HG02943 (cell line): ENCODE measurements around the gene INPP5D.
A peak's percentile ranks its signal among the peaks of the same experiment; 100 is the strongest.

ENCODE experiments used
- ATAC-seq: cut with Tn5 transposase; IDR thresholded peaks from one replicate; pipeline ENCODE4 v1.9.1; 2021; ENCODE audit warnings: mild to moderate bottlenecking, low read depth, moderate library complexity; ENCODE audit not compliant: unreplicated experiment

Gene INPP5D

DNA sequence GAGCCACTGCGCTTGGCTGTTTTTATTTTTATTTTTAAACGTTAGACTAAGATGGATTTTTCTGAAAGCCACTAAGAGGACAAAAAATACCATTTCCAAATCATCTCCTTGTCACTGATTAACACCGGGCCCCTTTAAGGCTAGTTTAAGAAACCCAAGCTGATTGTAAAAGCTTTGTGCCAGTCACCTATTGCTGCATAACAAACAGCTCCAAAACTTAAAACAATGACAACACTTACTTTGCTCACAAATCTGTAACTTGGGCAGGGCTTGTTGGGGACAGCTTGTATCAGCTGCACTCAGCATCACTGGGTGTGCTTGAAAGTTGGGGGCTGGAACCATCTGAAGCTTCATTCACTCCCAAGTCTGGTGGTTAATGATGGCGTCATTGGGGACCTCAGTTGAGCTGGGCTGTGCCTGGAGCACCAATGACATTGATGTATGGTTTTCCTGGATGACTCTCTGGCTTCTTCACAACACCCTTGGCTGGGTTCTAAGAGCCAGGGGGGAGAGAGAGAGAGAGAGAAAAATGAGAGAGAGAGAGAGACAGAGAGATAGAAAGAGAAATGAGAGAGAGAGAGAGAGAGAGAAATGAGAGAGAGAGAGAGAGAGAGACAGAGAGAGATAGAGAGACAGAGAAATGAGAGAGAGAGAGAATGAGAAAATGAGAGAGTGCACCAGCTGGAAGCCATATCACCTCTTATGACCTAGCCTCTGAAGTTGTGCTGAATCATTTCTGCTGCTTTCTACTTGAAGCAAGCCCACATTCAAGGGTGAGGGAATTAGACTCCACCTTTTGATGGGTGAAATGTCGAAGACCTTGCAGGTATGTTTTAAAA, 165.3 kb downstream of the INPP5D start:
- ATAC-seq: no peak

DNA sequence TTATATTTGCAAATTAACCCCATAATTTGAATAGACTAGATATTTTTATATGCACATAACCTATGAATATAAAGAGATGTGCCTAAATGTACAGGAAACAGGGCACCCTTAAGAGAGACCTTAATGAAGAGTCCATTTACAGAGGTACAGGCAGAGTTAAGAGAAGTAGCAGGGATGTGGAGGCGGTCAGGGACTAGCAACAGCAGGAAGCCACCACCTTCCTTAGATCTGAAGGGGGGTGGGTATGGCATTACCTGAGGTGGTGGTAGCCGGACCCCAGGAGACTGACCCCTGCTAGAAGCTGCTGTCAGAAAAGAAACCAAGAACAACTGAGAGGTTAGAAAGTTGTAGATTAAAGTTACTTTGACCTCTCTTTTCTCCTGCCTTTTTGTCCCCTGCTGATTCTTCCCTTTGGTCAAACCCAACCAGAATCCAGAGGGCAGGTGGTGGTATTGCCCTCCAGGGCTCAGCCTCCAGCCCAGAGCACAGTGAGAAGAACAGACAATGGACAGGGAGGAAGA, 166.4 kb downstream of the INPP5D start:
- ATAC-seq: no peak

DNA sequence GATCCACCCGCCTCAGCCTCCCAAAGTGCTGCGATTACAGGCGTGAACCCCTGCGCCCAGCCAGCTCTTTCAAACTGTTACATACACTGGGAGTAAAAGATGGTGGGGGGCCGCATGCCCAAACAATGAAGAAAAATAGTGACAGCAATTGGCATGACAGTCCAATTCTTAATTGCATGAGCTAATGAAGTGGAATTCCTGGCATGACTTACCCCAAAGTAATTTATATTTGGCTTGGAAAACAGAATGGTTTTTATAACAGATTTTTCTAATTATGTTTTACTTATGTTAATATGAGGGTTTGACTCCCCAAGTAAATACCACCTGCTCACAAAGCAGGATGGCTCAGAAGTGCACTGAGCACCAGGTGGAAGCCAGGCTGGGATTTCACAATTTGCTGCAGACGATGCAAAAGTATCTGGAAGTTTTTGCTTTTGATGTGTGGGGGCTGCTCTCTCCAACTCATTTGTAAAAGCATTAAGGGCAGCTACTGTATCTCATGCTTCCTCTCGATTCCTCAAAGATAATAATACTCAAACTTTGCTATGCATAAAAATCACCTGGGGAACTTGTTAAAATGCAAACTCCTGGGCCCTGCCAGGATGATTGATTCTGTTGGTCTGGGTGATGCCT, 167.3 kb downstream of the INPP5D start:
- no peak for ATAC-seq

DNA sequence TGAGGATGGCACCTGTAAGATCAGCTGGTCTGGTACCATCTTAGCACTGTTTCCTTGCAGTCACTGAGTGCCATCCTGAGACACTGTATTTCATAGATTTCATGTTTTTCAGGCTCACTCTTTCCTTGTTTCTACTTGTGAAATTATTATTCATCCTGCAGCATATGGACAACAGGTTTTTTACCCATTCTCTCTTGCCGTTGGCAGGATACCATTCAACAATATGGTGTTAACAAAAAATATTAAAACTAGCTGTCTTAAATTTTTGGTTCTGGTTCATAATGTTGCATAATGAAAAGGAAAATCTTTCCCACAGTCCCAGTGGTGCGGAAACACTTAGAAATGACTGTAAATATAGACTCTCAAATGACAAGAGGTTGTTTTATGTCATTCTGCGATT, 168.2 kb downstream of the INPP5D start:
- no peak for ATAC-seq

DNA sequence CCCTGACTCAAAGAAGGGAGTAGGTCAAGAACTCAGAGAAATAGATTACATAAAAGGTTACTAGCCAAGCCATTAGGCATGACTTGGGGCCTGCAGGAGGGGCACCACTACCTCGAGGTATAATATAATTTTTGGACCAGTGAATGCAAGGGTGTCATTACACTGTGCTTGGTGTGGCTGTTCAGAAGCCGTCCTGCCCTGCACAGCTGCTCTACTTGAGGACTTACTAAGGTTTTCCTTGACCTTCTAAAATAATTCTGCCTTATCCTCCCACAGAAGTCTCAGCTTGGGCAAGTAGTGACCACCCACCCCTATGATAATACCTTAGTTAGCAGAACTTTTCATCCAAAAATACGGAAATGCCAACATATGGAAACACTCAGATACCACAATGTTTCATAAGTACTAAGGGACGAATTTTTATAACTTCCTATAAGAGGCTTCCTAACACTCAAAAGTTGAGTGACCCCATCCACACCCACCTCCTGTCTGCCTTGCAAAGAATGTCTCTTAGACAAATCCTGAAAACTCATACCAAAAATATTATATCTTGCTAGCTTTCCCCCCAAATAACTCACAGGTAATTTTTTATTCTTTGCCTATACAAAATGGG, 173.6 kb downstream of the INPP5D start:
- ATAC-seq: no peak

DNA sequence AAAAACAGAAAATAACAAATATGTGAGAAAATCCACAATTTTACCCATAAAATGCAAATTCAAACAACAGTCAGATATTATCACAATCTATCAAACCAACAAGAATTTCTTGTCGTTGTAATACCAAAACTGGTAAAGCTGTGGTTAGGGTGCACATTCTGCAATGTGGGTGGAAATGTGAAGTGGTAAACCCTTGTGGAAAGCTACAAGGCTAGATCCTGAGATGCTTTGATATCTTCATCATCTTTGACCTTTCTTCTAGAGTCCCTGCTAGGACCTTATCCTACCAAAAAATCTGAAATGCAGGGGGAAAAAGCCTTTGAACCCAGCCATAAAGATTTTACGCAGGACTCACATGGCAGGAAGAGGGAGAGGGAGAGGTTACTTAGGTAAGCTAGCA, 174.1 kb downstream of the INPP5D start:
- no peak for ATAC-seq

DNA sequence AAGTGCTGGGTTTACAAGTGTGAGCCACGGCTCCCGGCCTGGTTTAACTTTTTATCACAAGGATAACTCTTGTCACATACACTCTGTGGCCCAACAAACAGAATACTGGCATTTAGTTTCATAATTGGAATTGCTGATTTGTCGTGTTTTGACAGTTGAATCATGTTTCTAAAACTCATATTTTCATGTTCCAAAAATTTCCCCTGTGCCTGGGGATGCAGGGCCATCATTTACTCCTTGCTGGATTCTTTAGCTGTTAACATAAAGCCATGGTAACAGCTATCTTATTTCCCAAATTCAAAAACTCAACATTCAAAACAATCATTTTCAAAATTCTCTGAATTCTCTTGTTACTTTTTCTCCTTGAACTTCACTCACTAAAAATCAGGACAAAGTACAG, 174.9 kb downstream of the INPP5D start:
- ATAC-seq: no peak

DNA sequence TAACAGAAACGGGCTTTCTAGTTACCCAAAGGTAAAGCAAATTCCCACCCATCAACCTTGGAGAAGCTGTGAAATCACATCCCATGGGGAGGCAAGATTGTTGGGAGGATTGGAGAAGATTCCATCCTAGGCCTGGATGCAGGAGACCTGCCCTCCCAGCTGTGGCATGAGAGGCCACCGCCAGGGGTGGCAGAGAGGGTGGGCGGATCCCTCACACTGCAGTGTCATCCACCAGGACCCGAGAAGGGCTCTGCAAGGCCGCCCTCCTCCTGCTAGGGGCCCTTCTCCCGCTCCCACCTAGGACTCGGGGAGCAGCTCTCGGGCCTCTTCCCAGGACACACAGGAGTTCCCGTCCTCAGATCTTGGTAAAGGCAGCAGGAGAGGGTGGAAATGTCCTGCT, 175.8 kb downstream of the INPP5D start:
- no peak for ATAC-seq

DNA sequence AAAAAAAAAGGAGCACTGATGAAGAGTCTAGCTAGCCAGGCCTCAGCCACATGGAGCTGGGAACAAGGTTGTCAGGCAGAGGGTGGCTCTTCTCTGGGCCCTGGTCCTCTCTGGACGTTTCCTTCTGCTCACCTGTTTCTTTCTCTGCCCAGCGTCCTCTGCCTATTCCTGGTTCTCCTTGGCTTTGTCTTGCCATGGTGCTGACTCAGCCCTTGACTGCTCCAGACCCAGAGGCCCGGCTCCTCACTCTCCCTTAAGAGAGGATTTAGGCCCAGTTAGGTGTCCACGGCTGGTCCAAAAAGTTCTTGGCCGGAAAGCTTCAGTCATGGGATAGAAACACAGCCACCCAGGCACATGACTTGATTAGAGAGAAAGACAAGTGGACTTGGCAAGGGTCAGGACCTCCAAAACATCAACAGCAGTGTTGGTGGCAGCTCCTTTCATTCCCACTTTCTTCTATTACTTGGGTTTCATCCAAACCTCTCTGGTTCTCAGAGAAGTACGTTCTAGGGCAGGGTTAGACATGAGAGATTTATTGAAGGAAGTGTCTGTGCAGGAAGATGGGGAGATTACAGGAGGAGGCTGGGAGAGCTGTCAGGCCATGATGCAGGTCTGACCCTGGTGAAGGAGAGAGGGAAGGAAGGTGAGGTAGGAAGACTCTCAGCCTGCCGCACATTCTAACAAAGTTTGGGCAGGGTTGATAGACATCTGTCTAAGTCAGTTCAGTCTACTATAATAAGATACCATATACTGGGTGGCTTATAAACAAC, 176.9 kb downstream of the INPP5D start:
- ATAC-seq: no peak

DNA sequence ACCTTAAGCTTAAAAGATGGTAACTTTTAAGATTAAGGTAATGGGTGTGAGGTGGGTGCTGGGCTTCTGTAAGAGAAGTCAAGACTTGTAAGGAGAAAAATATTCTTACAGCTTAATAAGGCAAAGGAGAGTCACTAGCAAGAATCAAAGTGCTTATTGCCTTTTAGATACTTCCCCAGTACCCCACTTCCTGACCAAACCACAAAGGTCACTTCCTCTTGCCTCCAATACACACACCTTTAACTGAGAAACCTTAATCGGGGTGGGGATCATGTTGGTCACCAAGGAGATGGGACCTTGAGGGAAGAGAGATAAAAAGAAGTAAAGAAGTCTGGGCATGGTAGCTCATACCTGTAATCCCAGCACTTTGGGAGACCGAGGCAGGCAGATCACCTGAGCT, 180.8 kb downstream of the INPP5D start:
- ATAC-seq: peak; percentile 69

DNA sequence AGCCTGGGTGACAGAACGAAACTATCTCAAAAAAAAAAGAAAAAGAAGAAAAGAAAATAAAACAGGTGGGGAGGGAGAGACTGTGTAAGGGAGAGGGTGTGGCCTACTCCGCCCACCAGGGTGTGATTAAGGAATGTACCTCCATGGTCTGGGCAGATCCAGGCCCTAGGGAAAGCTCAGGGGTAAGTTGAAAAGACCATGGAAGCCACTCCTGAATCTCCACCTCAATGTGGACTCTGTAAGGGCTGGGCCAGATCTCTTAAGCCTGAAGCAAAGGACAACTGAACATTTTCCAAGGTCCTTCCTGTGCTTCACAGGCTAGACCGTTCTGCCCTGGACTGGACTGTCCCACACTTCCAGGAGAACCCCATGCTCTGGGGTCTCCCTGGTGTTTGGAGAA, 181.7 kb downstream of the INPP5D start:
- ATAC-seq: no peak

DNA sequence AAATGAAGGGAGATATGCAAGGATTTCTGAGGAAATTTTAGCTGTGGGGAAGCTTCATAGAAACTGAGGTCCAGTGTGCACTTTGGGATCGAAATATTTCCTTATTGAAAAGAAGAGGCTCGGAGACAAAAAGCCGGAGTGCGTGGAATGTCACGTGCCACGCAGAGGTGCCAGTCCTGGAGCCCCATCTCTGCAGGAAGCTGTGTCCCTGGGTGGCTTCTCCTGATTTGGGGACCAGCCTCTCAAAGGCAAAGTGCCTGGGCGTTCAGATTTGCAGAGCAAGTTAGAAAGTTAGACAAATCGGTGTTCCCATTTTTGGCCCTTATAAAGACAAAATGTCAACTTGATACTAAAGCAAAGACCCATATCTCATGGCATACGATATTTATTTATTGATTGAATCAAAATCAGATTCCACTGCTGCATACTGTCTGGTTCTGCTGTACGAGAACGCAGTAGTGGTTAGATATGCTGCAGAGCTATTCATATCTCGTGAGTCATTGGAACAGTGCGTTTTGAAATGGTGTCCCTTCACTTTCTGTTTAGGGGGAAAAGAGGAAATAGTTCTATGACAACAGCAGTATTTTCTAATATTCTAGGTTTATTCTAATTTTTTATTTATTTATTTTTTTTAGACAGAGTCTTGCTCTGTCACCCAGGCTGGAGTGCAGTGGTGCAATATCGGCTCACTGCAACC, 182.2 kb downstream of the INPP5D start:
- ATAC-seq: no peak

DNA sequence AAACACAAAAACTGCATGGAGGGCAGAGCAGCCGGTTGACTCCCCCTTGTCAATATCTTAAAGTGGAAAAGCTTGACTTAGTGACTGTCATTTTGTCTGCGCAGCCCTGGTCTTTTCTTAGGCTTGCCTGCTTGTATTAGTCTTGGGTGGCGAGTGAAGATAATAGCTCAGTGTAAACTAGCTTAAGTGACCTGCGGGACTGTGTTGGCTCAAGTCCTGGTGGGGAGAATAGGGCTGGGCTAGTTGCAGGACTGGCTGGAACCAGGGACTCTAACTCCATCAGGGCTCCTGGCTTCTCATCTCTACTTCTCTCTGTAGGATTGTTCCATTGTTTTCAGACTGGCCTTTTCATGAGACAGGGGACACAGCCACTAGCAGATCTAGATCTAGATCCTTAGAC, 183.2 kb downstream of the INPP5D start:
- no peak for ATAC-seq

DNA sequence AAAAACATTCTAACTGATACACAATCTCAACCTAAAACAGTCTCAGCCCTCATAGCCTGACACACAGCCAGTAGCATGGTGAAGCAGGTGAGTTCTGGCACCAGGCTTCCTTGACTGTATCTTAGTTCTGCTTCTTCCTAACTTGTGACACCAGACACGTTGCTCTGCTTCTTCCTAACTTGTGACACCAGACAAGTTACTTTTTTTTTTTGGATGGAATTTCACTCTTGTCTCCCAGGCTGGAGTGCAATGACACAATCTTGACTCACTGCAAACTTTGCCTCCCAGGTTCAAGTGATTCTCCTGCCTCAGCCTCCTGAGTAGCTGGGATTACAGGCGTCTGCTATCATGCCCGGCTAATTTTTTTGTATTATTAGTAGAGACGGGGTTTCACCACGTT, 184.7 kb downstream of the INPP5D start:
- no peak for ATAC-seq

DNA sequence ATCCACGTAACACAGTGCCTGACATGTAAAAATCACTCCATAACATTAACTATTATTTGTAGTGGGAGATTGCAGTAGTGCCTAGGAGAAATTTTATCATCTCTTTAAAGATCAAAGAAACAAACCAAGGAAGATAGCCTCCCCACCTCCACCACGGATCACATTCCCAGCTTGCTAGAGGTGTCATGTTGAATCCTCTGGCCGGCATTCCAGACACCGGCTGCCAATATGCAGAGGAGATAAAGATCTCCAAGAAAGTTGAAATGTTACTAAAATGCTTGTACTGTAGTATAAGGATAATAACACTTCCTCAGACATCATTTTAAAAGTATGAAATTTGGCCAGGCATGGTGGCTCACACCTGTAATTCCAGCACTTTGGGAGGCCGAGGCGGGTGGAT, 185.3 kb downstream of the INPP5D start:
- ATAC-seq: no peak

DNA sequence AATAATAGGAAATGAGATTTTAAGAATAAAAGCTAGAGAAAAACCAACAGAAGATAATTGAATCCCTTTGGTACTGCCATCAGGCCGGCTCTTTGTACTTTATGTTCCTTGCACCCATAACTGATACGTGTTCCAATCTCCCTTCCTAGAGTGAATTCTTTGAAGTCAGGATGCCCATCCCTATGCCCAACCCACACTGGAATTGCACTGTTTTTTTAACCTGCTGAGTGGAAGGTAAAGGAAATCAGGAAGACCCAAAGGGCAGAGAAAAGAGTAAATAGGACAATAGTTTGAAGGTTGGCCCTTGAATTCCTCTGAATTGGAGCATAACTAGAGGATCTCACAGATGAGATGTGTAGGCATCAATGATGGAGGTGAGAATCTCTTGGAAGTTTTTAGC, 187.0 kb downstream of the INPP5D start:
- no peak for ATAC-seq

DNA sequence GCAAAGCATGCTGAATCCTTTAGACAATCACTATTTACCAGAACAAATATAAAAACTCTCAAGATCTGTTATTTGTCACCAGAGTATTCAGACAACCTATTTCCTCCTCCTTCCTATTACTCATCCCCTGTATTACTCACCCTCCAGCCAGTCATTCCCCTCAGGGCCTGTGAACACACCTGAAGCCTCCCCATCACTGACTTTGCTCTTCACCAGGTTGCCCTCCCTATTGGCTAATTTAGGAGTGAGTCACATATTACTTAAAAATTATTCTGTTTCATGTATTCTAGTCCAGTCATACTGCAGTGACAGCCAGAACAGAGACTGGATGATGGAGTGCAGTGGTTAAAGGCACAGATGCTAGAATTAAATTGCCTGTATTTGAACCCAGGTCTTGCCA, 187.6 kb downstream of the INPP5D start:
- no peak for ATAC-seq

DNA sequence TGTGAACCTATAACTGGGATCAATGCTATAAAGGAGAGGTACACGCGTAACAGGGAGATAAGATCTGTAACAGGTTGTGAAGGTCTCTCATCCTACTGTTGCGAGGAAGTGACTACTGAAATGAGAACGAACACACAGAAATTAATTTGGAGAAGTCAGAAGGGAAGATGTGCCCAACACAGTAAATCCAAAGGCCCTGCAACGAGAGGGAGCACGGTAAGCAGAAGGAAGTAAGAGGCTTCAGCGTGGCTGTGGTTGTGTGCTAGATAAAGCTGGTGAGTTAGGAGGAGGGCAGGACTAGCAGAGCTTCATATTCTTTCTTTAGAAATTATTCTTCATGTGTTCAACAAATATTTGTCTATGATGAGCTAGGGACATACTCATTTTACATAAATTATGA, 188.9 kb downstream of the INPP5D start:
- no peak for ATAC-seq

DNA sequence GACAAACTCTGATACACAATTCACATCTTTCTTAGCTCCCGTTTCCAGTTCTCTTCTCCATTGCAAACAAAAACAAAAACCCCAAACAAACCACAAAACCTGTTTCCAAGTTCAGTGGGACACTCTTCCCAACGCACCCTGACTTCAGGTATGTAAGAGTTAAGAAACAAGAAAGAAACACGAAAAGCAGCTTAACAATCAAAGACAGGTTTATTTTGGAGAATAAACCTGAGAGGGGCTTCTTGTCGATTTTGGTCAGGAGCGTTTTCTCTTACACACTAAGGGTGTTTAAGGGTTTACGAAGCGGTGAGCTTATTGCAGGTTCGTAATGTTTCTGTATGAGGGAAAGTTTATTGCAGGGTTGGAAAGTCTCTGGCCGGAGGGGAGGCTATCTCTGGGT, 190.4 kb downstream of the INPP5D start:
- no peak for ATAC-seq

DNA sequence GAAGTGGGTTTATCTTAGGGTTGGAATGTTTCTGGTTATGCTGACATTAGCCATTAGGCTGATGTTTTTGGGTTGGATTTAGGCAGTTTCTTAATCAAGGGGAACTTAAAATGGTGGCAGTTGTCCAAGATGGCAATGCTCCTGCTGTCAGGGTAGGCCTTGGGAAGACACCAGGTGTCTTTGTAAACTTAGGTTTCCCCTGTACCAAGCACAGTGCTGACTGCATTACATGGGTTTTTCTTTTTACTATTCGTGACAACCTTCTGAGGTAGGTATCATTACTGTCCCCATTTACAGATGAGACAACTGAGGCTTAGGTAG, 190.8 kb downstream of the INPP5D start:
- ATAC-seq: peak; percentile 26
